HEK293T (cell line): Measurements from ENCODE around the gene ZNF260.

Experiments used
- CTCF ChIA-PET: fragments of 350-600 bp; formaldehyde crosslinking; extraction: SDS; loops from one replicate; lab custom pipeline; 2021; ENCODE audit warnings: antibody characterized with exemption, inconsistent platforms; lab: Yijun Ruan, JAX
- POLR2A ChIA-PET: fragments of 350-600 bp; formaldehyde crosslinking; extraction: SDS; loops from one replicate; lab custom pipeline; 2020; ENCODE audit warnings: antibody characterized with exemption, inconsistent platforms; lab: Yijun Ruan, JAX
- DNase-seq: peaks from one replicate; pipeline ENCODE4 v3.0.0; 2012; ENCODE audit warnings: mixed read lengths; ENCODE audit errors: extremely low spot score
- ARNT ChIP-seq: fragments of 450-650 bp; IDR thresholded peaks from 2 replicates; pipeline ENCODE4 v1.6.1; 2017; ENCODE audit warnings: mild to moderate bottlenecking
- BHLHE40 ChIP-seq: fragments of 450-650 bp; IDR thresholded peaks from 2 replicates; pipeline ENCODE4 v1.6.1; 2016; ENCODE audit warnings: mild to moderate bottlenecking, moderate library complexity, borderline replicate concordance
- CTBP1 ChIP-seq: fragments of 450-650 bp; IDR thresholded peaks from 2 replicates; pipeline ENCODE4 v1.6.1; 2016; ENCODE audit warnings: borderline replicate concordance
- ELF4 ChIP-seq: fragments of 450-650 bp; IDR thresholded peaks from 2 replicates; pipeline ENCODE4 v1.6.1; 2017; ENCODE audit warnings: antibody characterized with exemption
- FOXA1 ChIP-seq: fragments of 450-650 bp; IDR thresholded peaks from 2 replicates; pipeline ENCODE4 v1.6.1; 2016; ENCODE audit warnings: mild to moderate bottlenecking
- FOXK2 ChIP-seq: fragments of 450-650 bp; IDR thresholded peaks from 2 replicates; pipeline ENCODE4 v1.6.1; 2016; ENCODE audit warnings: mild to moderate bottlenecking
- FOXM1 ChIP-seq: fragments of 450-650 bp; IDR thresholded peaks from 2 replicates; pipeline ENCODE4 v1.6.1; 2017; ENCODE audit warnings: mild to moderate bottlenecking, borderline replicate concordance
- HDGF ChIP-seq: fragments of 450-650 bp; IDR thresholded peaks from 2 replicates; pipeline ENCODE4 v1.6.1; 2017; ENCODE audit warnings: antibody characterized with exemption, borderline replicate concordance
- L3MBTL2 ChIP-seq: fragments of 450-650 bp; conservative IDR thresholded peaks from 2 replicates; pipeline ENCODE4 v1.6.1; 2016; ENCODE audit warnings: mild to moderate bottlenecking
- LEF1 ChIP-seq: fragments of 450-650 bp; IDR thresholded peaks from 2 replicates; pipeline ENCODE4 v1.6.1; 2017; ENCODE audit warnings: mild to moderate bottlenecking, borderline replicate concordance
- NFRKB ChIP-seq: fragments of 450-650 bp; IDR thresholded peaks from 2 replicates; pipeline ENCODE4 v1.6.1; 2016; ENCODE audit warnings: mild to moderate bottlenecking, moderate library complexity
- PKNOX1 ChIP-seq: fragments of 450-650 bp; IDR thresholded peaks from 2 replicates; pipeline ENCODE4 v1.6.1; 2016
- SP1 ChIP-seq: fragments of 450-650 bp; IDR thresholded peaks from 2 replicates; pipeline ENCODE4 v1.6.1; 2017
- SUZ12 ChIP-seq: fragments of 450-650 bp; IDR thresholded peaks from 2 replicates; pipeline ENCODE4 v1.6.1; 2016; ENCODE audit warnings: mild to moderate bottlenecking
- TARDBP ChIP-seq: fragments of 450-650 bp; IDR thresholded peaks from 2 replicates; pipeline ENCODE4 v1.6.1; 2016
- ZNF384 ChIP-seq: fragments of 450-650 bp; IDR thresholded peaks from 2 replicates; pipeline ENCODE4 v1.6.1; 2016

The ZNF260 gene

GRCh38 chr19:36489118-36489919, 38.8 kb downstream of the ZNF260 start, which contains the start of gene ZNF566:
Gene ZNF566 (minus strand): TSS chr19:36489561. CDS start chr19:36476557, 13,004 bp downstream.
- CTCF ChIA-PET, result interaction anchor here (0.6 kb wide), 1 partner anchor 1434 kb away, joined by 3 read pairs; no protein-coding TSS in a partner anchor
- POLR2A ChIA-PET, result interaction anchor here (0.7 to 2.3 kb wide), 14 partner anchors 10 to 683 kb away, joined by 3 to 20 read pairs (median 6); partner anchors contain the start of genes ZFP14, ZNF146, ZNF260 and ZNF345
- peak; percentile 94 for DNase-seq
- TF ChIP-seq L3MBTL2, result peak; percentile 99
- TF ChIP-seq TARDBP, result no peak

- DNase-seq, result peak; percentile 23
- TF ChIP-seq BHLHE40, result no peak
- TF ChIP-seq FOXA1, result no peak
- no peak for TF ChIP-seq ELF4
- no peak for TF ChIP-seq SUZ12
- TF ChIP-seq NFRKB, result no peak
- no peak for TF ChIP-seq TARDBP
- no peak for TF ChIP-seq L3MBTL2
- TF ChIP-seq ARNT, result no peak
- no peak for TF ChIP-seq FOXK2
- TF ChIP-seq ZNF384, result no peak
- no peak for TF ChIP-seq HDGF
- TF ChIP-seq FOXM1, result no peak
- no peak for TF ChIP-seq LEF1
- TF ChIP-seq SP1, result no peak
- no peak for TF ChIP-seq PKNOX1
- no peak for TF ChIP-seq CTBP1
- ChIA-PET CTCF (no interaction called here), POLR2A (interaction anchor here (0.5 to 2.3 kb wide), 13 partner anchors 10 to 683 kb away, joined by 3 to 20 read pairs (median 6); partner anchors contain the start of genes ZFP14, ZNF146, ZNF260 and ZNF345)
Observed at GRCh38 chr19:36488846-36489117, 39.3 kb downstream of the ZNF260 start.

GRCh38 chr19:36488118-36488845, 39.8 kb downstream of the ZNF260 start:
- CTCF ChIA-PET, result interaction anchor here (0.6 kb wide), 1 partner anchor 11 kb away, joined by 5 read pairs; no protein-coding TSS in a partner anchor
- DNase-seq, result no peak
- POLR2A ChIA-PET, result interaction anchor here (0.5 to 2.3 kb wide), 8 partner anchors 9 to 590 kb away, joined by 3 to 20 read pairs (median 9); partner anchors contain the start of genes ZFP14, ZNF146, ZNF260 and ZNF382
- TF ChIP-seq ARNT, result no peak
- no peak for TF ChIP-seq NFRKB
- TF ChIP-seq PKNOX1, result no peak
- TF ChIP-seq SUZ12, result no peak
- TF ChIP-seq TARDBP, result no peak
- TF ChIP-seq ELF4, result no peak
- no peak for TF ChIP-seq LEF1
- no peak for TF ChIP-seq L3MBTL2
- no peak for TF ChIP-seq FOXK2
- no peak for TF ChIP-seq BHLHE40
- TF ChIP-seq FOXM1, result no peak
- no peak for TF ChIP-seq ZNF384

GRCh38 chr19:36483653-36484052, 44.4 kb downstream of the ZNF260 start:
- DNase-seq, result no peak
- TF ChIP-seq LEF1, result no peak
- no peak for TF ChIP-seq L3MBTL2
- no peak for TF ChIP-seq HDGF
- TF ChIP-seq BHLHE40, result no peak
- no peak for TF ChIP-seq FOXM1
- TF ChIP-seq SP1, result no peak
- no peak for TF ChIP-seq FOXA1
- TF ChIP-seq TARDBP, result no peak
- no peak for TF ChIP-seq PKNOX1
- no peak for TF ChIP-seq ZNF384
- TF ChIP-seq FOXK2, result no peak
- TF ChIP-seq ARNT, result no peak
- no peak for TF ChIP-seq ELF4
- no peak for TF ChIP-seq SUZ12
- POLR2A ChIA-PET, result no interaction called here
- CTCF ChIA-PET, result no interaction called here

GRCh38 chr19:36482876-36483275, 45.2 kb downstream of the ZNF260 start:
- no peak for DNase-seq
- TF ChIP-seq FOXM1 (no peak), BHLHE40 (no peak), NFRKB (no peak), FOXK2 (no peak), CTBP1 (no peak), ARNT (no peak), SP1 (no peak), TARDBP (no peak), ZNF384 (no peak), SUZ12 (no peak), ELF4 (no peak), PKNOX1 (no peak), LEF1 (no peak)
- POLR2A ChIA-PET, result no interaction called here
- CTCF ChIA-PET, result interaction anchor here (0.7 kb wide), 1 partner anchor 21 kb away, joined by 9 read pairs; no protein-coding TSS in a partner anchor
